Ectodermal cell (in vitro differentiated cells): ENCODE data around the gene ICA1.

Source experiments
- H3K27ac ChIP-seq: 2 replicates; pipeline ENCODE4 v1.7.0; 2013; ENCODE audit warnings: mild to moderate bottlenecking, low read depth, low read length; ENCODE audit not compliant: insufficient read depth, poor library complexity, severe bottlenecking
- H3K27me3 ChIP-seq: 2 replicates; pipeline ENCODE4 v1.7.0; 2013; ENCODE audit warnings: mild to moderate bottlenecking, low read length; ENCODE audit not compliant: insufficient read depth, control insufficient read depth, poor library complexity, severe bottlenecking
- H3K36me3 ChIP-seq: one replicate; pipeline ENCODE4 v1.7.0; 2013; ENCODE audit warnings: low read length; ENCODE audit not compliant: control insufficient read depth, insufficient read depth
- H3K4me1 ChIP-seq: one replicate; pipeline ENCODE4 v1.7.0; 2013; ENCODE audit warnings: low read length; ENCODE audit not compliant: control insufficient read depth, insufficient read depth
- H3K4me3 ChIP-seq: 2 replicates; pipeline ENCODE4 v1.7.0; 2013; ENCODE audit warnings: low read depth, low read length, control low read depth; ENCODE audit not compliant: insufficient read depth
- H3K9me3 ChIP-seq: 2 replicates; pipeline ENCODE4 v1.7.0; 2013; ENCODE audit warnings: mild to moderate bottlenecking, low read length, moderate library complexity; ENCODE audit not compliant: control insufficient read depth
- WGBS, 2 experiments: methylation state at CpG; one replicate each; pipeline ENCODE4 v1.1.7; 2013; ENCODE audit warnings: missing lambda C conversion rate in 2 of 2; 5-methylcytosine and 5-hydroxymethylcytosine counted together

Gene ICA1

DNA sequence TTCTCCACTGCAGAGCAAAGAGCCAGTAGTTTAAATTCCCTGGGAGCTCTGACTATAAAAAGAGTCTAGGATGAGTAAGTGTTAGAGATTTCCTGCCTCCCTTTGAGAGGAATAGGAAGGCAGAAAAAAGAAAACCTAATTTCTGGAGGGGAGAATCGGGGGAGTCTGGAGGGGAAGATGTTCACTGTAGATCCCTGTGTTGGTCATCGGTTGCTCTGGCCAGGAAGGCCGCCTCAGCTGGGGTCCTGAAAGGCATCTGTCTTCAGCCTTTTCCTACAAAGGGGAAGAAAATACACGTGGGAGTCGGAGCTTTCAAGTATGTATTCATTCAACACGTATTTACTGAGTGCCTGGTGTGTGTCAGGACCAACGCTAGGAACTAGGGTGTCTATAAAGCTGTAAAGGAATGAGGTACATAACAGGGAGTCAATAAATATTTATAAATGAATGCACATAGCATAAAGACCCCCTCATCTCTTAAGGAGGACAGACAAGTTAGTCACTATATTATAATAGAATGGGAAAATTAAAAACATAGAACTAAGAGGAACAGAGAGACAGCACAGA, 101.1 kb downstream of the ICA1 start:
- WGBS, 2 experiments: 80% methylated on average over 7 of the region's 7 CpGs
- Histone ChIP-seq H3K9me3 (no peaks in the 10 kb centered on the region), H3K4me1 (no peaks in the 10 kb centered on the region), H3K36me3 (no peaks in the 10 kb centered on the region), H3K27ac (no peak overlapping the region), H3K27me3 (no peaks in the 10 kb centered on the region), H3K4me3 (no peak overlapping the region)

DNA sequence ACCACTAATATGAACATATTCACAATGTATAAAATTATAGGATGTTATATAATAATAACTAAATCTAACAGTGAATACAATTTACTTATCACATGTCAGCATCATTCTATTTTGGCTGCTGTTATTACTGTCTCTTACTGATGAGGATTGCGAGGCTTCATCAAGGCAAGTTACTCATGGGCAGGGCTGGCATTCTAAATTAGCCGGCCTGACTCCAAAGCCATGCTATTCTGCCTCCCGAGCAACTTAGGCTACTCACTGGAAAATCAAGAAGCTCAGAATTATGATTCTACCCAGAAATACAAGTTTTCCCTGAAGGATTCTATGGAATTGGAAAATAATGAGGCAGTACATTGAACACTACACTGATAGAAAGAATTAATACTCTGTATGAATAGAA, 101.7 kb downstream of the ICA1 start:
- Histone ChIP-seq H3K27me3 (no peaks in the 10 kb centered on the region), H3K9me3 (no peaks in the 10 kb centered on the region), H3K27ac (no peak overlapping the region), H3K4me3 (no peak overlapping the region), H3K4me1 (no peaks in the 10 kb centered on the region), H3K36me3 (no peaks in the 10 kb centered on the region)
- WGBS, 2 experiments: 65 to 68% methylated on average over 3 of the region's 3 CpGs

DNA sequence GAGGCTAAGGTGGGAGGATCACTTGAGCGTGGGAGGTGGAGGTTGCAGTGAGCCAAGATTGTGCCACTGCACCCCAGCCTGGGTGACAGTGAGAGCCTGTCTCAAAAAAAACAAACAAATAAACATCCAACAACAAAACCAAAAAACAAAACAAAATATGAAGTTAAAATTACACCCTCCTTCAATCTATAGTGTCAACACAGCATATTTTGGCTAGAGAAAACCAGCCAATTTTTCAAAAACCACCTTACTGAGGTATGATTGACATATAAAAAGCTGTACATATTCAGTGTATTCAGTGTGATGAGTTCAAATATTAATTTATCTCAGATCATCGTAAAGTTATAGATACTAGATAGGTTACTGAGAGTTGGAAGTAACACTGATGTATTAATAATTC, 102.4 kb downstream of the ICA1 start:
- Histone ChIP-seq H3K27me3 (no peaks in the 10 kb centered on the region), H3K27ac (no peak overlapping the region), H3K4me1 (no peaks in the 10 kb centered on the region), H3K36me3 (no peaks in the 10 kb centered on the region), H3K9me3 (no peaks in the 10 kb centered on the region), H3K4me3 (no peak overlapping the region)
- 85 to 100% methylated on average over 2 of the region's 2 CpGs for WGBS, 2 experiments

DNA sequence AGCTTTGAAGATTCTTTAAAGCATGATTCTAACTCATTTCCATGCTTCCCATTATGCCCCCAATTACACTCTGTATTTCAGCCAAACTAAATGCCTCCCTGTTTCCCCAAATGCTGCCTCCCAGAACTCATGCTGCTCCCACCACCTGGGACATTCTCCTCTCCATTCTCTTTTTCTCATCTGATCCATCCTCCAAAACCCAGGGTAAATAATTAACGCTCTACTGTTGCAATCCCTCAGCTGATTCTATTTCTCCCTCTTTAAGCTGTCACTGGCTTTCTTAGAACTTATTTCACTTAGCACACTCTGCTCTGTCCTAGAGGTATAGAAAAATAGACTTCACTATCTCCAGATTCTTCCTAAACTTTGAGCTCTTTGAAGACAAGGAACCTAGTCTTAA, 104.7 kb downstream of the ICA1 start:
- H3K27me3 ChIP-seq: no peaks in the 10 kb centered on the region
- WGBS, 2 experiments: 65 to 72% methylated on average over 1 of the region's 1 CpG
- H3K27ac ChIP-seq: no peak overlapping the region
- no peaks in the 10 kb centered on the region for H3K4me1 ChIP-seq
- H3K4me3 ChIP-seq: no peak overlapping the region
- no peaks in the 10 kb centered on the region for H3K9me3 ChIP-seq
- H3K36me3 ChIP-seq: no peaks in the 10 kb centered on the region

DNA sequence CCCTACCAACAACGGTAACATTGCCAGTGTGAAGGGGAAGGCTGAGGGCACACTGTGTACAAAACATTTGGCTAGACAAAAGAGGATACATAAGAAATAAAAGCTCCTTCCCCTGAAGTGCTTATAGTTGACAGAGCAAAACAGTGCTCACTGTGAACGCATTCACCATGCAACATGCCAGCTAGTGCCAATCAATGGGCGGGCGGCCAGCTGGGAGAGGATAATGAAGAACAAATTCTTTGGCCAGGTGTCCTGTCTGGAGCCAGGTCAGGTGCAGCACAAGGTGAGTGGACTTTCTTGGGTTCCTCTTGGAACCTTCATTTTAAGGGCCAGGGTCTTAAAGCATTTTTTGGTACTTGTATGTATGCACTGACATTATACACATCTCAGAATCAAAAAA, 106.1 kb downstream of the ICA1 start:
- no peaks in the 10 kb centered on the region for H3K4me1 ChIP-seq
- no peak overlapping the region for H3K4me3 ChIP-seq
- H3K27me3 ChIP-seq: no peaks in the 10 kb centered on the region
- H3K36me3 ChIP-seq: no peaks in the 10 kb centered on the region
- H3K9me3 ChIP-seq: no peaks in the 10 kb centered on the region
- 96 to 97% methylated on average over 4 of the region's 4 CpGs for WGBS, 2 experiments
- H3K27ac ChIP-seq: no peak overlapping the region

DNA sequence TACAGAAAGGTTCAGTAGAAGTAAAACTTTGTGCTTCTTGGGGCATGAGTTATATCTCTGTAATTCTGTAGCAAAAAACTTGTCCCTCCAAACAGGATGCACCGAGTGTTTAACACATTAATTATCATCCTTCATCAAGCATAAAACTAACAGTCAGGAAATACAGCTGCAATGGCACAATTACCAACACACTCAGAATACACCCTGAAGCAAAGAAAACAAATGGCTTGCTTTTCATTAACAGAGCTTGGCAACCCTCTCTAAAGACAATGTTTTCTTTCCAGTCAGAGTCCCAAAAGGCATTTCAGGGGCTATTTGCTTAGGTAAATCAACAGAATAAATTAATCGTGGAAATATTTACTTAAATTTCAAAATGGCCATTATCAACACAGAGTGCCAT, 107.7 kb downstream of the ICA1 start:
- H3K27ac ChIP-seq: no peak overlapping the region
- no peaks in the 10 kb centered on the region for H3K4me1 ChIP-seq
- H3K36me3 ChIP-seq: no peaks in the 10 kb centered on the region
- WGBS, 2 experiments: 93% methylated on average over 1 of the region's 2 CpGs
- H3K27me3 ChIP-seq: no peaks in the 10 kb centered on the region
- no peak overlapping the region for H3K4me3 ChIP-seq
- H3K9me3 ChIP-seq: no peaks in the 10 kb centered on the region

DNA sequence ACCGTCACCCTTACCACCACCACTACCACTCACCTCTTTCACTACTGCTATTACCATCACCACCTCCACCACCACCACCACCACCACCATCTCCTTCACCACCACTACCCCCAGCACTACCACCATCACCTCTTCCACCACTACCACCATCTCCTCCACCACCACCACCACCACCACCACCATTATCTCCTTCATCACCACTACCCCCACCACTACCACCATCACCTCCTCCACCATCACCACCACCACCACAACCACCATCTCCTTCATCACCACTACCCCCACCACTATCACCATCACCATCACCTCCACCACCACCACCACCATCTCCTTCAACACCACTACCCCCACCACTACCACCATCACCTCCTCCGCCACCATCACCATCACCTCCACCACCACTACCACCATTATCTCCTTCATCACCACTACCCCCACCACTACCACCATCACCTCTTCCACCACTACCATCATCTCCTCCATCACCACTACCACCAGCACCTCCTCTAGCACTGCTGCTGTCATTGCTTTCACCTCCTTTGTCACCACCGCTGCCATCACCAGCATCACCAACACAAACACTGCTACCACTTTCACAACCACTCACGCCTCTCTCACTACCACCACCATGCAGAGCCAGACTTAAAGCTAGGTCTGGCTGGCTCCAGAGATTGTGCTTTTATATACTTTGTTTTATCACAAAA, 109.3 kb downstream of the ICA1 start:
- no peaks in the 10 kb centered on the region for H3K36me3 ChIP-seq
- WGBS, 2 experiments: 90 to 93% methylated on average over 4 of the region's 4 CpGs
- H3K27ac ChIP-seq: no peak overlapping the region
- no peaks in the 10 kb centered on the region for H3K4me1 ChIP-seq
- H3K27me3 ChIP-seq: no peaks in the 10 kb centered on the region
- H3K4me3 ChIP-seq: no peak overlapping the region
- H3K9me3 ChIP-seq: no peaks in the 10 kb centered on the region

DNA sequence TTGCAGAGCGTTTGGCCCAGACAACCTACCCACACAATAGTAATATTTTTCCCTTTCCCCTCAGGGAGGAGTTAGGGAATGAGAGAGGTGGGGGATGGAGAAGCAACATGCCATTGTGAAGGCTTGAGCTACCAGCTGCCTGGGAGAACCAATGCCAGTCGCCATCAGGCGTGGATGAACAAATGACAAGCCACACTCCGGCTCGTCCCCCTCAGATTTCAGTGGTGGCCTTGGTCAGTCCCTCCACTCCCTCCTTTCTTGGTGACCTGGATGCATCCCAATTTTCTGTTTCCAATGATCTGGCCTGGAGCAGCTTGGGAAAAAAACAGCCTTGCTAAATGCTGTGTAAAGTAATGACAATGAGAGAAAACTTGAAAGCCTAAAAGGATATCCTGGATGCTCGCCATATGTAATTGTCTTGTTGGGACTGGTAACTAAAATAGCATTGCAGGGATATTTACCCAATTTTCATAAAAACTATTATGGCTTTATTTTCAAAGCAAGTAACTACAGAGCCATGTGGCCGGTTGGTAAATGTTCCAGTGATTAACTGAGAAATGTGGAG, 110.7 kb downstream of the ICA1 start:
- H3K36me3 ChIP-seq: no peaks in the 10 kb centered on the region
- 95 to 96% methylated on average over 6 to 7 of the region's 7 CpGs for WGBS, 2 experiments
- no peaks in the 10 kb centered on the region for H3K27me3 ChIP-seq
- H3K27ac ChIP-seq: no peak overlapping the region
- no peaks in the 10 kb centered on the region for H3K9me3 ChIP-seq
- peaks cover 3% of the 10 kb centered on the region for H3K4me1 ChIP-seq
- H3K4me3 ChIP-seq: no peak overlapping the region

DNA sequence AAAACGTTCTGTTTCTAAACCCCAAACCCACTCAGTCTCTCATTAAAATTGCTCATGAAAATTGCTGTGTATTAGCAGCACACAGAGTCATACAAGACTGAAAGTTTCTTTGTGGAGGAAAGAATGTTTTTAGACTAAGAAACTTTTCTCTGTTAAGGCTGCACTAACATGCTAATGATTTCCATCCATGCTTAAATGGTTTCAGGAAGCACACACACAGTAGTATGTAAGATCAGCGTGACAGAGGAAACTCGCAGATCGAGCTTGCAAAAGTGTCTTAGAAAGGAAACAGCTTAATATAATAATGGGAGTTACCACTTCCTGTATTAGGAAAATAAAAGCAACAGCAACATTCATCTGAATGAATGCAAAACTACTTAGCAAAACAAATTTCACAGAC, 112.7 kb downstream of the ICA1 start:
- Histone ChIP-seq H3K36me3 (no peaks in the 10 kb centered on the region), H3K27me3 (no peaks in the 10 kb centered on the region), H3K4me1 (peaks cover 3% of the 10 kb centered on the region), H3K4me3 (no peak overlapping the region), H3K9me3 (no peaks in the 10 kb centered on the region), H3K27ac (no peak overlapping the region)
- WGBS, 2 experiments: 80 to 88% methylated on average over 3 to 4 of the region's 4 CpGs

DNA sequence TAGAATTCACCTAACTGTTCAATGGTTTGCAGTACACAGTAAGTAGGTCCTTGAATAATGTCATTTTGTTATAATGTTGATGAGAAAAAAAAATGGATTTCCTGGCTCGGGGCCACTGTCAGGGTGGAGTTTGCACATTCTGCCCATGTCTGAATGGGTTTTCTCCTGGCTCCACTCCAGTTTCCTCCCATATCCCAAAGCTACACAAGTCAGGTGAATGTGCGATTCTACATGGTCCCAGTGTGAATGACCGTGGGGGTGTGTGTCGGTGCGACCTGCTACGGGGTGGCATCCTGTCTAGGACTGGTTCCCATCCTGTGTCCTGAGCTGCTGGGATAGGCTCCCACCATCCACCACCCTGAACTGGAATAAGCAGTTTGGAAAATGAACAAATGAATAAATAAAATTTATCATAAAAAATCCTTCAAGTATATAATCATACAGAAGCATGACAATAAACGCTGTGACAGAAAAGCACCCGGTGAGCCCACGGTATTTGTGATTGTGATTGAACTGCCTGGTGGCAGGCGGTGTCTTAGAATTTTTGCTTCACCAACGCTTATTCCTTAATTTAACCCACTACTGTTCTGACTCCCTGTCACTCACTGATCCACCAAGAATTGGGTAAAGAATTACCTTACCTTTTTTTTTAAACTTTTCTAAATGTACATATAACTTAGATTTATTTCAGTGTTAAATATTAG, 114.1 kb downstream of the ICA1 start:
- no peaks in the 10 kb centered on the region for H3K9me3 ChIP-seq
- WGBS, 2 experiments: 94 to 97% methylated on average over 11 of the region's 11 CpGs

More for the DNA sequence above, 114.1 kb downstream of the ICA1 start:
- Histone ChIP-seq H3K27ac (no peak overlapping the region), H3K4me3 (no peak overlapping the region), H3K4me1 (peaks cover 3% of the 10 kb centered on the region), H3K27me3 (no peaks in the 10 kb centered on the region), H3K36me3 (no peaks in the 10 kb centered on the region)
